ENCODE data around the gene CERS2. TPM values are rescaled to one million over a fixed set of nuclear protein-coding genes. Genes with fewer than 3 reads are reported as not detected.
A peak's percentile ranks its signal among the peaks of the same experiment; 100 is the strongest.

CERS2 gene
- total and polyA plus RNA-seq, 10 of the 15 experiments (the other 5 are each of a cell fraction or from before 2014, with no cell fraction given), result 9.2 to 87.9 (median 50.8) TPM

GRCh38 chr1:150963321-150964163, 11.1 kb downstream of the CERS2 start:
- ChIA-PET CTCF (interaction anchor here (0.7 to 1.5 kb wide), 4 partner anchors 14 to 31 kb away, joined by 3 read pairs; no protein-coding TSS in a partner anchor), POLR2A (no interaction called here), RAD21 (ENCODE audit: unreplicated experiment) (no interaction called here), SMC1A (ENCODE audit: uncharacterized antibody, unreplicated experiment) (no interaction called here)
- H2AFZ ChIP-seq (ENCODE audit: control insufficient read depth, low read depth, low read length), result no peak overlapping the region
- peak; percentile 20; the same call in 1 of the 2 replicates for TF ChIP-seq POLR2AphosphoS5 (IDR thresholded peaks at IDR 0.05; ENCODE audit: low read length)
- TF ChIP-seq RELB (IDR thresholded peaks at IDR 0.05; ENCODE audit: low read depth), result no peak
- H3K4me3 ChIP-seq, result no peak overlapping the region
- no peaks in the 10 kb centered on the region for H3K9me3 ChIP-seq (replicated peaks; ENCODE audit: control insufficient read depth, insufficient read depth, low read length)
- DNase-seq (ENCODE audit: low read depth, low spot score) (no peak), ATAC-seq (no peak), FAIRE-seq (no peak)
- H3K4me1 ChIP-seq (ENCODE audit: control insufficient read depth, insufficient read depth, low read length), result no peaks in the 10 kb centered on the region
- H3K27me3 ChIP-seq (replicated peaks in 1 of 2; ENCODE audit: control insufficient read depth in 2 of 2, insufficient read depth in 2 of 2, low read length in 1 of 2), result no peaks in the 10 kb centered on the region
- no TSS peak for BruUV-seq (replicated peaks)
- H3K27ac ChIP-seq (ENCODE audit: control insufficient read depth, insufficient read depth), result no peak overlapping the region
- peaks cover 29 to 40% of the 10 kb centered on the region in 2 experiments for H3K36me3 ChIP-seq (ENCODE audit: control insufficient read depth in 2 of 2, insufficient read depth in 2 of 2, low read length in 1 of 2)
- intact Hi-C loops (cut with micrococcal nuclease; ENCODE audit: unreplicated experiment) (no loop called here), in situ Hi-C loops (cut with MboI) (no loop called here)
- no peak overlapping the region for H3K9ac ChIP-seq (ENCODE audit: control insufficient read depth, insufficient read depth, low read length)
- H4K20me1 ChIP-seq (ENCODE audit: control insufficient read depth, insufficient read depth), result no peaks in the 10 kb centered on the region
- H3K79me2 ChIP-seq (ENCODE audit: control insufficient read depth, insufficient read depth, low read length), result no peaks in the 10 kb centered on the region
- H3K4me2 ChIP-seq (ENCODE audit: control insufficient read depth, insufficient read depth), result no peak overlapping the region
- WGBS (ENCODE audit: insufficient coverage, insufficient replicate concordance, low lambda C conversion rate, missing lambda C conversion rate), result 88% methylated on average over 10 of the region's 10 CpGs

GRCh38 chr1:150961756-150962155, 12.9 kb downstream of the CERS2 start:
- H3K4me1 ChIP-seq (ENCODE audit: control insufficient read depth, insufficient read depth, low read length), result no peaks in the 10 kb centered on the region
- no peak for FAIRE-seq
- ChIA-PET POLR2A (interaction anchor here (1.2 kb wide), 1 partner anchor 9 kb away, joined by 4 read pairs; no protein-coding TSS in a partner anchor), SMC1A (ENCODE audit: uncharacterized antibody, unreplicated experiment) (interaction anchor here (0.5 kb wide), 1 partner anchor 188 kb away, joined by 3 read pairs; no protein-coding TSS in a partner anchor), CTCF (no interaction called here), RAD21 (ENCODE audit: unreplicated experiment) (no interaction called here)
- H4K20me1 ChIP-seq (ENCODE audit: control insufficient read depth, insufficient read depth), result no peaks in the 10 kb centered on the region
- TF ChIP-seq BCL3 (IDR thresholded peaks at IDR 0.05; ENCODE audit: borderline replicate concordance, insufficient read depth, low read depth, low read length, poor library complexity, severe bottlenecking), result no peak
- no peak for ATAC-seq
- in situ Hi-C loops (cut with MboI) (no loop called here), intact Hi-C loops (cut with micrococcal nuclease; ENCODE audit: unreplicated experiment) (no loop called here)
- BruUV-seq (replicated peaks), result TSS peak; percentile 36
- H3K9ac ChIP-seq (ENCODE audit: control insufficient read depth, insufficient read depth, low read length), result no peak overlapping the region
- H2AFZ ChIP-seq (ENCODE audit: control insufficient read depth, low read depth, low read length), result no peak overlapping the region
- DNase-seq (ENCODE audit: low read depth, low spot score), result no peak
- H3K4me2 ChIP-seq (ENCODE audit: control insufficient read depth, insufficient read depth), result no peak overlapping the region
- no peaks in the 10 kb centered on the region for H3K27me3 ChIP-seq (replicated peaks in 1 of 2; ENCODE audit: control insufficient read depth in 2 of 2, insufficient read depth in 2 of 2, low read length in 1 of 2)
- no peak overlapping the region for H3K27ac ChIP-seq (ENCODE audit: control insufficient read depth, insufficient read depth)
- H3K9me3 ChIP-seq (replicated peaks; ENCODE audit: control insufficient read depth, insufficient read depth, low read length), result no peaks in the 10 kb centered on the region
- H3K79me2 ChIP-seq (ENCODE audit: control insufficient read depth, insufficient read depth, low read length), result no peaks in the 10 kb centered on the region
- H3K36me3 ChIP-seq (ENCODE audit: control insufficient read depth in 2 of 2, insufficient read depth in 2 of 2, low read length in 1 of 2), result peaks cover 17 to 35% of the 10 kb centered on the region in 2 experiments; a peak in 3 of 4 replicates
- WGBS (ENCODE audit: insufficient coverage, insufficient replicate concordance, low lambda C conversion rate, missing lambda C conversion rate), result 87% methylated on average over 4 of the region's 4 CpGs
- no peak overlapping the region for H3K4me3 ChIP-seq

All from GM12878 (cell line).